H1 (cell line): ENCODE measurements around the gene AOC1. TPM values are rescaled to one million over a fixed set of nuclear protein-coding genes. Genes with fewer than 3 reads are reported as not detected.

ENCODE experiments used
- CTCF ChIA-PET: fragments of 300-600 bp; sonication (Branson Sonifier 250); formaldehyde crosslinking; loops from one replicate; lab custom pipeline; 2021; ENCODE audit not compliant: partially characterized antibody; lab: Charles Lee
- POLR2A ChIA-PET: fragments of 300-600 bp; sonication (Branson Sonifier 250); formaldehyde crosslinking; loops from one replicate; lab custom pipeline; 2021; ENCODE audit warnings: inconsistent platforms; ENCODE audit not compliant: partially characterized antibody; lab: Charles Lee
- DNase-seq, 2 experiments: peaks; one replicate each; pipeline versions ENCODE4 v3.0.0 to v3.0.0-alpha.2; 2010 to 2022; ENCODE audit warnings: low spot score in 2 of 2, low read depth in 1 of 2, mixed read lengths in 1 of 2
- FAIRE-seq: peaks from 2 replicates; lab custom pipeline; 2011; peaks lifted over from hg19 to GRCh38; lab: Jason Lieb, UNC
- H2AFZ ChIP-seq: 2 replicates; pipeline ENCODE4 v1.8.1; 2012; ENCODE audit warnings: low read length, inconsistent platforms
- H2AK5ac ChIP-seq: 2 replicates; pipeline ENCODE4 v1.6.1; 2013; ENCODE audit warnings: low read depth, low read length
- H2BK120ac ChIP-seq: replicated peaks from 2 replicates; pipeline ENCODE3; 2013; ENCODE audit warnings: low read depth, low read length, inconsistent platforms
- H2BK12ac ChIP-seq: 2 replicates; pipeline ENCODE4 v1.6.1; 2013; ENCODE audit warnings: low read depth, low read length
- H2BK15ac ChIP-seq: 2 replicates; pipeline ENCODE4 v1.6.1; 2013; ENCODE audit warnings: low read length
- H2BK20ac ChIP-seq: 2 replicates; pipeline ENCODE4 v1.6.1; 2013; ENCODE audit warnings: low read length
- H2BK5ac ChIP-seq: 2 replicates; pipeline ENCODE4 v1.6.1; 2013; ENCODE audit warnings: low read depth, low read length
- H3K14ac ChIP-seq: 2 replicates; pipeline ENCODE4 v1.6.1; 2013; ENCODE audit warnings: inconsistent platforms; ENCODE audit not compliant: insufficient read length
- H3K18ac ChIP-seq: 2 replicates; pipeline ENCODE4 v1.6.1; 2013; ENCODE audit warnings: low read length; ENCODE audit errors: extremely low read depth
- H3K23ac ChIP-seq: 2 replicates; pipeline ENCODE4 v1.6.1; 2013; ENCODE audit warnings: inconsistent platforms; ENCODE audit not compliant: insufficient read length
- H3K23me2 ChIP-seq: 2 replicates; pipeline ENCODE4 v1.6.1; 2013; ENCODE audit warnings: low read depth, low read length
- H3K27ac ChIP-seq: 2 replicates; pipeline ENCODE4 v1.6.1; 2011; ENCODE audit warnings: low read depth, low read length, inconsistent platforms
- H3K27me3 ChIP-seq, 4 experiments: replicated peaks in 1 of 4; 1 replicate in 1 of 4; 2 replicates in 3 of 4; pipeline versions ENCODE4 v1.6.1 to v1.8.1; 2011 to 2013; ENCODE audit warnings: low read length in 3 of 4, mild to moderate bottlenecking in 3 of 4, inconsistent platforms in 2 of 4, mixed read lengths in 2 of 4, moderate library complexity in 1 of 4; ENCODE audit not compliant: control insufficient read depth in 3 of 4, insufficient read depth in 3 of 4; ENCODE audit errors: extremely low read depth in 1 of 4
- H3K36me3 ChIP-seq, 4 experiments: 2 replicates each; pipeline versions ENCODE4 v1.6.1 to v1.8.1; 2011 to 2013; ENCODE audit warnings: mild to moderate bottlenecking in 4 of 4, low read length in 3 of 4, moderate library complexity in 2 of 4, control low read depth in 1 of 4, inconsistent platforms in 1 of 4; ENCODE audit not compliant: insufficient read depth in 4 of 4, control insufficient read depth in 2 of 4
- H3K4ac ChIP-seq: replicated peaks from 2 replicates; pipeline ENCODE3; 2013; ENCODE audit warnings: low read length, low read depth, mixed read lengths, inconsistent platforms; ENCODE audit not compliant: insufficient read length
- H3K4me1 ChIP-seq, 4 experiments: replicated peaks in 1 of 4; 1 replicate in 1 of 4; 2 replicates in 3 of 4; pipeline versions ENCODE4 v1.6.1 to v1.8.1; 2011 to 2013; ENCODE audit warnings: low read length in 3 of 4, inconsistent platforms in 2 of 4, mixed read lengths in 1 of 4; ENCODE audit not compliant: insufficient read depth in 4 of 4, control insufficient read depth in 3 of 4
- H3K4me2 ChIP-seq, 2 experiments: 2 replicates each; pipeline versions ENCODE4 v1.6.1 to v1.8.1; 2011 to 2013; ENCODE audit warnings: low read depth in 2 of 2, low read length in 2 of 2, control low read depth in 1 of 2, inconsistent platforms in 1 of 2, mild to moderate bottlenecking in 1 of 2; ENCODE audit not compliant: insufficient read depth in 1 of 2
- H3K4me3 ChIP-seq, 4 experiments: fragments of 200-600, 300-600 bp in 1 of 4; sonication (generic), shearing (Covaris generic), sonication (Bioruptor Twin) in 1 of 4; 2 replicates each; pipeline versions ENCODE4 v1.5.1 to v1.8.1; 2011 to 2016; ENCODE audit warnings: low read length in 4 of 4, low read depth in 3 of 4, control low read depth in 2 of 4, inconsistent platforms in 2 of 4, mild to moderate bottlenecking in 2 of 4, mixed read lengths in 1 of 4, moderate library complexity in 1 of 4; ENCODE audit not compliant: insufficient read depth in 2 of 4; ENCODE audit errors: extremely low read depth in 1 of 4
- H3K56ac ChIP-seq: replicated peaks from 2 replicates; pipeline ENCODE3; 2013; ENCODE audit warnings: low read depth, mild to moderate bottlenecking, mixed read lengths, low read length, inconsistent platforms; ENCODE audit not compliant: insufficient read length
- H3K79me1 ChIP-seq: 2 replicates; pipeline ENCODE4 v1.6.1; 2013; ENCODE audit warnings: low read depth, low read length, control low read depth
- H3K79me2 ChIP-seq, 2 experiments: 2 replicates each; pipeline versions ENCODE4 v1.6.1 to v1.8.1; 2012 to 2013; ENCODE audit warnings: low read length in 2 of 2, mild to moderate bottlenecking in 2 of 2, inconsistent platforms in 1 of 2; ENCODE audit not compliant: insufficient read depth in 2 of 2, control insufficient read depth in 1 of 2
- H3K9ac ChIP-seq, 4 experiments: replicated peaks in 1 of 4; 1 replicate in 1 of 4; 2 replicates in 3 of 4; pipeline versions ENCODE4 v1.6.1 to v1.8.1; 2011 to 2013; ENCODE audit warnings: low read depth in 3 of 4, low read length in 3 of 4, control low read depth in 2 of 4, mild to moderate bottlenecking in 2 of 4, moderate library complexity in 2 of 4, inconsistent platforms in 1 of 4; ENCODE audit errors: extremely low read depth in 1 of 4
- H3K9me3 ChIP-seq, 2 experiments: 2 replicates each; pipeline versions ENCODE4 v1.6.1 to v1.8.1; 2012 to 2013; ENCODE audit warnings: mild to moderate bottlenecking in 2 of 2, moderate library complexity in 2 of 2, control low read depth in 1 of 2, inconsistent platforms in 1 of 2, low read depth in 1 of 2, low read length in 1 of 2, mixed read lengths in 1 of 2; ENCODE audit not compliant: insufficient read depth in 2 of 2
- H4K20me1 ChIP-seq, 2 experiments: replicated peaks in 1 of 2; 2 replicates each; pipeline versions ENCODE3 to v1.8.1; 2011 to 2013; ENCODE audit warnings: inconsistent platforms in 2 of 2, low read length in 2 of 2, mild to moderate bottlenecking in 1 of 2; ENCODE audit not compliant: insufficient read depth in 2 of 2, control insufficient read depth in 1 of 2
- H4K5ac ChIP-seq: 2 replicates; pipeline ENCODE4 v1.6.1; 2013; ENCODE audit warnings: low read length, low read depth, mixed read lengths, inconsistent platforms; ENCODE audit not compliant: insufficient read length
- H4K8ac ChIP-seq: 2 replicates; pipeline ENCODE4 v1.8.0; 2013; ENCODE audit warnings: mild to moderate bottlenecking, moderate library complexity, low read length, inconsistent platforms; ENCODE audit not compliant: insufficient read depth; ENCODE audit errors: extremely low read depth
- H4K91ac ChIP-seq: replicated peaks from 2 replicates; pipeline ENCODE3; 2013; ENCODE audit warnings: low read length, mixed read lengths, inconsistent platforms; ENCODE audit not compliant: insufficient read length
- CHD2 ChIP-seq: IDR thresholded peaks from 2 replicates; pipeline ENCODE4 v1.6.1; 2012; ENCODE audit warnings: low read length, improper control_type of control experiment
- CREB1 ChIP-seq: IDR thresholded peaks from 2 replicates; pipeline ENCODE4 v1.6.1; 2012; ENCODE audit warnings: inconsistent platforms
- GABPA ChIP-seq: IDR thresholded peaks from 2 replicates; pipeline ENCODE4 v1.6.1; 2011; ENCODE audit warnings: mild to moderate bottlenecking, low read length, moderate library complexity, borderline replicate concordance; ENCODE audit not compliant: insufficient read depth
- POLR2A ChIP-seq, 2 experiments: IDR thresholded peaks; 1 replicate in 1 of 2; 2 replicates in 1 of 2; pipeline ENCODE4 v1.6.1; 2011; ENCODE audit warnings: low read depth in 2 of 2, low read length in 2 of 2, mild to moderate bottlenecking in 2 of 2; ENCODE audit errors: control extremely low read depth in 1 of 2
- POLR2AphosphoS5 ChIP-seq: IDR thresholded peaks from 2 replicates; pipeline ENCODE4 v1.6.1; 2011; ENCODE audit warnings: low read depth, low read length
- RBBP5 ChIP-seq: IDR thresholded peaks from 2 replicates; pipeline ENCODE4 v1.7.1; 2012; ENCODE audit warnings: low read depth, mild to moderate bottlenecking, inconsistent platforms, low read length, moderate library complexity, borderline replicate concordance
- SIN3A ChIP-seq, 2 experiments: IDR thresholded peaks in 1 of 2; conservative IDR thresholded peaks in 1 of 2; 2 replicates each; pipeline ENCODE4 v1.6.1; 2011 to 2012; ENCODE audit warnings: low read length in 2 of 2, improper control_type of control experiment in 1 of 2, low read depth in 1 of 2, mild to moderate bottlenecking in 1 of 2
- SIX5 ChIP-seq: IDR thresholded peaks from 2 replicates; pipeline ENCODE4 v1.6.1; 2011; ENCODE audit warnings: mild to moderate bottlenecking, low read depth, low read length
- TEAD4 ChIP-seq: IDR thresholded peaks from 2 replicates; pipeline ENCODE4 v1.6.1; 2012; ENCODE audit warnings: low read depth, low read length, inconsistent platforms, mixed read lengths
- WGBS, 2 experiments: shearing (Covaris generic) in 1 of 2; methylation state at CpG; one replicate each; pipeline versions ENCODE4 v1.1.6 to v1.1.7; 2013 to 2015; ENCODE audit warnings: low lambda C conversion rate in 2 of 2, mixed read lengths in 2 of 2, inconsistent platforms in 1 of 2, low coverage in 1 of 2, missing lambda C conversion rate in 1 of 2; ENCODE audit not compliant: insufficient replicate concordance in 2 of 2, insufficient coverage in 1 of 2, insufficient read length in 1 of 2; ENCODE audit errors: extremely low coverage in 1 of 2, missing lambda C conversion rate in 1 of 2; 5-methylcytosine and 5-hydroxymethylcytosine counted together
- polyA plus RNA-seq, 7 experiments: library from polyadenylated mRNA; depleted of rRNA in 3 of 7; stranded (reverse) in 5 of 7; unstranded in 2 of 7; fragments of >200 nt in 5 of 7; fragments of 200-250 nt in 2 of 7; gene quantifications; 1 replicate in 5 of 7; 2 replicates in 1 of 7; 4 replicates in 1 of 7; pipeline versions ENCODE4 v1.2.1 to v1.2.3, GENCODE V29; 2011 to 2013; ENCODE audit warnings: missing spikeins in 2 of 7, mixed read lengths in 2 of 7
- total RNA-seq: library from RNA; stranded (reverse); fragmentation: NEBNext Ultra II Directional; extraction: Animal tissue kit (Norgen Biotek cat#: 25700); gene quantifications from 2 replicates; pipeline ENCODE4 v1.2.1, GENCODE V29; 2021
- TF ChIP-seq, protein P1 (sequence below), 3 experiments: IDR thresholded peaks; 1 replicate in 2 of 3; 2 replicates in 1 of 3; pipeline versions ENCODE4 v1.5.1 to v1.6.1; 2011; ENCODE audit warnings: low read length in 3 of 3, mild to moderate bottlenecking in 3 of 3, inconsistent platforms in 2 of 3, low read depth in 1 of 3, moderate library complexity in 1 of 3; ENCODE audit not compliant: insufficient read depth in 1 of 3; ENCODE audit errors: control extremely low read depth in 1 of 3
- TF ChIP-seq, protein P2 (sequence below): IDR thresholded peaks from 2 replicates; pipeline ENCODE4 v1.6.1; 2012; ENCODE audit warnings: low read length, inconsistent platforms

The AOC1 gene
- total and polyA plus RNA-seq, 2 of the 8 experiments (the other 6 are each of a cell fraction or from before 2014, with no cell fraction given) = 0.15 to 0.17 TPM

DNA sequence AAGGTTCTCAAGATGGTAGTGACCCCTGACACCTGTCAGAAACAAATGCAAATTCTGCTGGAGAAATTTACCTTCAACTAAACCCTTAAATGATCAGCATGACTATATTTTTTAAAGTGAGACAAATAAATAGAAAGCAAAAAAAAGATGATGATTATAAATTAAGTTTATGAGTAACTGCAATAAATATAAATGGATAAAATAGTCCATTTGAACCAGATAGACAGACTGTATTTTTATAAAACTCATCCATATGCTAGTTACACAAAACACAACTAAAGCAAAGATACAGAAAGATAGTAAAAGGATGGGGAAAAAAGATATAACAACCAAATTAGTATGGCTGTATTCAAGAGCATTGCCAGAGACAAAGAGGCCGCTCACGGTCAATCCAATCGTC is 45.9 kb upstream of the AOC1 start:
- CTCF ChIA-PET = no interaction called here
- Histone ChIP-seq H2BK12ac (no peak overlapping the region), H3K4me2 (no peak overlapping the region), H3K23ac (no peak overlapping the region), H3K4me1 (no peaks in the 10 kb centered on the region), H2BK20ac (no peak overlapping the region), H3K27me3 (peaks cover 11 to 17% (median 15%) of the 10 kb centered on the region in 4 experiments), H3K18ac (no peak overlapping the region), H2BK120ac (no peak overlapping the region), H4K5ac (no peak overlapping the region), H3K4ac (no peak overlapping the region), H3K27ac (no peak overlapping the region), H3K79me2 (no peaks in the 10 kb centered on the region), H2BK5ac (no peak overlapping the region), H3K79me1 (no peaks in the 10 kb centered on the region), H3K9me3 (peaks cover 0 to 15% of the 10 kb centered on the region in 2 experiments; a peak in 3 of 4 replicates), H3K56ac (no peak overlapping the region), H3K36me3 (no peaks in the 10 kb centered on the region; a peak in 1 of 8 replicates), H4K20me1 (no peaks in the 10 kb centered on the region), H3K9ac (no peak overlapping the region), H4K8ac (no peak overlapping the region), H3K4me3 (no peak overlapping the region), H3K14ac (no peak overlapping the region), H3K23me2 (no peaks in the 10 kb centered on the region), H2AFZ (no peak overlapping the region), H2BK15ac (no peak overlapping the region), H4K91ac (no peak overlapping the region), H2AK5ac (no peak overlapping the region)
- no peak for DNase-seq
- no peak for FAIRE-seq
- WGBS, 2 experiments = 95% methylated on average over 3 of the region's 3 CpGs; no CpG with 5 or more reads in 1 of the 2 experiments
- POLR2A ChIA-PET = no interaction called here
- TF ChIP-seq, protein P1, sequence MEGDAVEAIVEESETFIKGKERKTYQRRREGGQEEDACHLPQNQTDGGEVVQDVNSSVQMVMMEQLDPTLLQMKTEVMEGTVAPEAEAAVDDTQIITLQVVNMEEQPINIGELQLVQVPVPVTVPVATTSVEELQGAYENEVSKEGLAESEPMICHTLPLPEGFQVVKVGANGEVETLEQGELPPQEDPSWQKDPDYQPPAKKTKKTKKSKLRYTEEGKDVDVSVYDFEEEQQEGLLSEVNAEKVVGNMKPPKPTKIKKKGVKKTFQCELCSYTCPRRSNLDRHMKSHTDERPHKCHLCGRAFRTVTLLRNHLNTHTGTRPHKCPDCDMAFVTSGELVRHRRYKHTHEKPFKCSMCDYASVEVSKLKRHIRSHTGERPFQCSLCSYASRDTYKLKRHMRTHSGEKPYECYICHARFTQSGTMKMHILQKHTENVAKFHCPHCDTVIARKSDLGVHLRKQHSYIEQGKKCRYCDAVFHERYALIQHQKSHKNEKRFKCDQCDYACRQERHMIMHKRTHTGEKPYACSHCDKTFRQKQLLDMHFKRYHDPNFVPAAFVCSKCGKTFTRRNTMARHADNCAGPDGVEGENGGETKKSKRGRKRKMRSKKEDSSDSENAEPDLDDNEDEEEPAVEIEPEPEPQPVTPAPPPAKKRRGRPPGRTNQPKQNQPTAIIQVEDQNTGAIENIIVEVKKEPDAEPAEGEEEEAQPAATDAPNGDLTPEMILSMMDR (IDR thresholded peaks at IDR 0.05; ENCODE audit: control extremely low read depth in 1 of 3, insufficient read depth in 1 of 3, low read depth in 1 of 3, low read length in 3 of 3) = no peak
- TF ChIP-seq CREB1 = no peak
- no peak for TF ChIP-seq TEAD4
- no peak for TF ChIP-seq SIN3A (conservative IDR thresholded peaks at IDR 0.05 in 1 of 2, IDR thresholded peaks at IDR 0.05 in 1 of 2; ENCODE audit: low read depth in 1 of 2, low read length in 2 of 2)
- no peak for TF ChIP-seq POLR2AphosphoS5
- no peak for TF ChIP-seq POLR2A (IDR thresholded peaks at IDR 0.05; ENCODE audit: control extremely low read depth in 1 of 2, low read depth in 2 of 2, low read length in 2 of 2)
- TF ChIP-seq SIX5 = no peak
- no peak for TF ChIP-seq CHD2
- TF ChIP-seq, protein P2, sequence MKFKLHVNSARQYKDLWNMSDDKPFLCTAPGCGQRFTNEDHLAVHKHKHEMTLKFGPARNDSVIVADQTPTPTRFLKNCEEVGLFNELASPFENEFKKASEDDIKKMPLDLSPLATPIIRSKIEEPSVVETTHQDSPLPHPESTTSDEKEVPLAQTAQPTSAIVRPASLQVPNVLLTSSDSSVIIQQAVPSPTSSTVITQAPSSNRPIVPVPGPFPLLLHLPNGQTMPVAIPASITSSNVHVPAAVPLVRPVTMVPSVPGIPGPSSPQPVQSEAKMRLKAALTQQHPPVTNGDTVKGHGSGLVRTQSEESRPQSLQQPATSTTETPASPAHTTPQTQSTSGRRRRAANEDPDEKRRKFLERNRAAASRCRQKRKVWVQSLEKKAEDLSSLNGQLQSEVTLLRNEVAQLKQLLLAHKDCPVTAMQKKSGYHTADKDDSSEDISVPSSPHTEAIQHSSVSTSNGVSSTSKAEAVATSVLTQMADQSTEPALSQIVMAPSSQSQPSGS = no peak
- no peak for TF ChIP-seq GABPA
- TF ChIP-seq RBBP5 = no peak
